Fibroblast of the conjunctiva (primary cell): ENCODE data around the gene ZNF335.
A peak's percentile ranks its signal among the peaks of the same experiment; 100 is the strongest.

Source experiments
- DNase-seq: peaks from one replicate; pipeline ENCODE4 v3.0.0-alpha.2; 2010; ENCODE audit warnings: low read depth

ZNF335 gene, protein sequence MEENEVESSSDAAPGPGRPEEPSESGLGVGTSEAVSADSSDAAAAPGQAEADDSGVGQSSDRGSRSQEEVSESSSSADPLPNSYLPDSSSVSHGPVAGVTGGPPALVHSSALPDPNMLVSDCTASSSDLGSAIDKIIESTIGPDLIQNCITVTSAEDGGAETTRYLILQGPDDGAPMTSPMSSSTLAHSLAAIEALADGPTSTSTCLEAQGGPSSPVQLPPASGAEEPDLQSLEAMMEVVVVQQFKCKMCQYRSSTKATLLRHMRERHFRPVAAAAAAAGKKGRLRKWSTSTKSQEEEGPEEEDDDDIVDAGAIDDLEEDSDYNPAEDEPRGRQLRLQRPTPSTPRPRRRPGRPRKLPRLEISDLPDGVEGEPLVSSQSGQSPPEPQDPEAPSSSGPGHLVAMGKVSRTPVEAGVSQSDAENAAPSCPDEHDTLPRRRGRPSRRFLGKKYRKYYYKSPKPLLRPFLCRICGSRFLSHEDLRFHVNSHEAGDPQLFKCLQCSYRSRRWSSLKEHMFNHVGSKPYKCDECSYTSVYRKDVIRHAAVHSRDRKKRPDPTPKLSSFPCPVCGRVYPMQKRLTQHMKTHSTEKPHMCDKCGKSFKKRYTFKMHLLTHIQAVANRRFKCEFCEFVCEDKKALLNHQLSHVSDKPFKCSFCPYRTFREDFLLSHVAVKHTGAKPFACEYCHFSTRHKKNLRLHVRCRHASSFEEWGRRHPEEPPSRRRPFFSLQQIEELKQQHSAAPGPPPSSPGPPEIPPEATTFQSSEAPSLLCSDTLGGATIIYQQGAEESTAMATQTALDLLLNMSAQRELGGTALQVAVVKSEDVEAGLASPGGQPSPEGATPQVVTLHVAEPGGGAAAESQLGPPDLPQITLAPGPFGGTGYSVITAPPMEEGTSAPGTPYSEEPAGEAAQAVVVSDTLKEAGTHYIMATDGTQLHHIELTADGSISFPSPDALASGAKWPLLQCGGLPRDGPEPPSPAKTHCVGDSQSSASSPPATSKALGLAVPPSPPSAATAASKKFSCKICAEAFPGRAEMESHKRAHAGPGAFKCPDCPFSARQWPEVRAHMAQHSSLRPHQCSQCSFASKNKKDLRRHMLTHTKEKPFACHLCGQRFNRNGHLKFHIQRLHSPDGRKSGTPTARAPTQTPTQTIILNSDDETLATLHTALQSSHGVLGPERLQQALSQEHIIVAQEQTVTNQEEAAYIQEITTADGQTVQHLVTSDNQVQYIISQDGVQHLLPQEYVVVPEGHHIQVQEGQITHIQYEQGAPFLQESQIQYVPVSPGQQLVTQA (N-terminal part only)

DNA sequence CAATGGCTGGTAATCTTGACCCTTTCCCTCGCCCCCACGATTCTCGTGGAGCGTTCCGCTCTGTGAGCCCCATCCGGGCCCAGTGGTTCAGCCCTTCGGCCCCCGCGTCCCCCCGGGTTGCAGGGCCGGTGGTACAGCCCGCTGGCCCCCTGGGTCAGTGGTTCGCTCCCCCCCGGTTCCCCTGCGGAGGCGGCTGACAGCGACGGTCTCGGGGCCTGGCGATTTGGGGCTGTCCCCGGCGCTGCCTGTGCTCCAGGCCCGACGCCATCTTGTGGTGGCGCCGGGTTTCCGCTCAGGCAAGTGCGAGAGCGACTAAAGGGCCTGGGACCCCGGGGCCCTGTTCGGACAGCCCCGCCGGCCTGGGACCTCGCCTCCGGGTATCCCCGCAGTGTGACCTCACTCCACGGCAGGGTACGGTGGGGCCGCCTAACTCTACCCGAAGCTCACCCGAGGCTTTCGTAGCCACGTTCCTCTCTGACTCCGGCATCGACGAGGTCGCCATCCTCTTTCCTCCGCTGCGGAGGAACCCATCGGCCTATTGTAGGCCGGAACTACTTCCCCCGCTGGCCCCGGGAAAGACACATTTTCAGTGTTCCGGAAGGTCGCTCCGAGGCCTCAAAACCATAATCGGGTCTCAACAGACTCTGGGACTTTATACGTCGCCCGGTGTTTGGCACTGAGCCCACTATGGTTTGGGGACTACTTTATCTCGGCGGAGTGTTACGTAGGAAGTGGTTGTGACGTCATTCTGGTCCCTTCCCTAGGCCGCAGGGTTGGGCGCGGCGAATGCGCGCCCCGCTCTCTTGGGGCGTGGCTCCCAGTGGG lies at the start of gene ZNF335:
Gene ZNF335, minus strand, starts transcription at position 529 of the 825 bp plus-strand sequence. CDS start 793 bp downstream, outside the sequence.
- DNase-seq = peak; percentile 92

DNA sequence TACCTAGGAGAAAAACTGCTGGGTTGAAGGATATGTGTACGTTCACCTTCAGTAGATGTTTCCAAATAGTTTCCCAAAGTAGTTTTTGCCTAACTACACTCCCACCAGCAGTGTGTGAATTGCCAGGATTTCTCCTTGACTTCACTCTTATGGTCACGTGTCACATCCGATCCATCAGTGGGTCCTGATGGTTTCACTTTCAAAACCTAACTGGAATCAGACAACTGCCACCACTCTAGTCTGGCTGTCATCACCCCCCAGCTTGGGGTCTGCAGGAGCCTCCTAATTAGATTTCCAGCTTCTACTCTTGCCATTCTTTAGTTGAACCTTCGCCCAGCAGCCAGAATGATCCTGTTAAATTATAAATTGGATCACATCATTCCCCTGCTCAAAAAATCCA lies 48.6 kb upstream of the ZNF335 start:
- DNase-seq = no peak

DNA sequence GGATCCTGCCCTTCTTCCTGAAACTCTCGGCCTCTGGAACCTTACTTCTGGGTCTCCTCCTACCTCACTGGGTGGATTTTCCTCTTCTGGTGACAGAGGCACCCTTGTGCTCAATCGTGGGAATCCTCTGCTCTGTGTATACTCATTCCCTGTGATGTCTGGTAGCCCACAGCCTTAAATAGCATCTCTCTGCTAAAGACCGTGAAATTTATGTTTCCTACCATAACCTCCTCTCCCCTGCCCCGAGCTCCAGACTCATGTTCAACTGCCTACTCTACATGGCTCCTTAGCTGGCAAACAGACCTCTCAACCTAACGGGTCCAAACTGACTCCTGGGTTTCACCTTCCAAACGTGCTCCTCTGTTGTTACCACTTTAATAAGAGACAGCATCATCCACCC lies 46.6 kb upstream of the ZNF335 start:
- DNase-seq = no peak

DNA sequence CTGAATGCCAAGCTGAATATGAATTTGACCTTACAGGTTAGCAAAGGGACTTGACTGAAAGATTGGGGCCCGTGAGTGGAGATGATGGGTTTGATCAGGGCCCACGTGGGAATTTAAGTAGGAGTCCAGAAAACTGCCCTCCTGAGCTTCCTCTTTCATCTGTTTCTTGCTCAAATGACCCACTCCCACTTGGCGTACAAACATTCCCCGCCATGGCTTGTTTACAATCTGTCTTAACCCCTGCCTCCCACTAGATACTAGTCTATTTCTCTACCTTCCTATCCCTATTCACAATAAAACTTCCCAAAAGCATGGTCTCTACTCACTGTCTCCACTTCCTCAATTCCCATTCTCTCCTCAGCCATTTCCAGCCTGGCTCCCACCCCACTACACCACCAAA lies 46.1 kb upstream of the ZNF335 start:
- no peak for DNase-seq

DNA sequence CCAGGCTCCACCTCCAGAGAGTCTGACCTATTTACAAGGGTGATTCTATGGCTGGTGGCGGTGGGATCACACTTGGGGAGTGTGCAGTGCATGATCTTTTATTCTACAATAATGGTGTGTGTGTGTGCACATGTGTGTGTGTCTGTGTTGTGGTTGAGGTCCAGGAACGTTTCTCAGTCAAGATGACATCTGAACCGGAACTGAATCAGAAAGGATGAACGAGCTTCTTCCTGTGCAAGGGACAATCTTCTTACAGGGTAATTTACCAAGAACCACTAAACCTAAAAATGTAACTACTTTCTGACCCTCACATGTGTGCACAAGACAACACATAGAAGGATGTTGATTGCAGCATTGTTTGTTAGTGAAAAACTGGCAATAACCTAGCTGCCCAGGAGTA lies 45.3 kb upstream of the ZNF335 start:
- no peak for DNase-seq

DNA sequence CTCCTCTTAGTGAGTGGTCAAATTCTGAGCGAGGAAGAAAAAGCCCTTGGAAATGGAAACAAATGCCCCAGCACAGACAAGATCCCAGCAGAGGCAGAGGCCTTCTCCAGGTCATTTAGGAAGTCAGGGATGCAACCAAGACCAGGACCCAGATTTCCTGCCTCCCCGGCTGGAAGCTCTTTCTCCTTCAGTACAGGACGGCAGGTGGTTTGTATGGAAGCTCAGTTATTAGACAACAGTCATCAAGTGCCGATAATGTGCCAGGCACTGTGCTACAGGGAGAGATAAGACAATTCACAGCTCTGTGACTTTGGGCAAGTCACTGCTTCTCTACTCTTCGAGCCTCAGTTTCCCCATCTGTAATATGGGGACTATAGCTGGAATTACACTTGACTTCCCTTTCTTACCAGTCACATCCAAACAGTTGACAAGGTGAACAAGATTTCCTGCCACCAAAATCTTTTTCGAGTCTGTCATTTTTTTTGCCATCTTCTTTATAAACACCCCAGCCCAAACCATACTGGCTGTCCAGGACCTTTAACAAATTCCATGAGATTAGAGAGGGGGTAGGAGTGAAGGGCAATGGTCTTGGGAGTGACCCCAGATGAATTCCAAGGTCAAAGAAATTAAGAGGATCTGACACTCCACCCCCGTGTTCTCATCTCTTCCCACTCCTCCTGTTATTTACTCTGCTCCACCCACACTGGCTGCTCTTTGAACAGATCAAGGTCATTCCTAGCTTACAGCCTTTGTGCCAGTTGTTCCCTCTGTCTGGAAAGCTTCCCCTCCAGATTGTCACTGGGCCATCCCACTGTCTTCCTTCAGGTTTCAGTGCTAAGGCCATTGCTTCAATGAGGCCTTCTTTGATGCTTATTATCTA lies 42.8 kb upstream of the ZNF335 start:
- no peak for DNase-seq

DNA sequence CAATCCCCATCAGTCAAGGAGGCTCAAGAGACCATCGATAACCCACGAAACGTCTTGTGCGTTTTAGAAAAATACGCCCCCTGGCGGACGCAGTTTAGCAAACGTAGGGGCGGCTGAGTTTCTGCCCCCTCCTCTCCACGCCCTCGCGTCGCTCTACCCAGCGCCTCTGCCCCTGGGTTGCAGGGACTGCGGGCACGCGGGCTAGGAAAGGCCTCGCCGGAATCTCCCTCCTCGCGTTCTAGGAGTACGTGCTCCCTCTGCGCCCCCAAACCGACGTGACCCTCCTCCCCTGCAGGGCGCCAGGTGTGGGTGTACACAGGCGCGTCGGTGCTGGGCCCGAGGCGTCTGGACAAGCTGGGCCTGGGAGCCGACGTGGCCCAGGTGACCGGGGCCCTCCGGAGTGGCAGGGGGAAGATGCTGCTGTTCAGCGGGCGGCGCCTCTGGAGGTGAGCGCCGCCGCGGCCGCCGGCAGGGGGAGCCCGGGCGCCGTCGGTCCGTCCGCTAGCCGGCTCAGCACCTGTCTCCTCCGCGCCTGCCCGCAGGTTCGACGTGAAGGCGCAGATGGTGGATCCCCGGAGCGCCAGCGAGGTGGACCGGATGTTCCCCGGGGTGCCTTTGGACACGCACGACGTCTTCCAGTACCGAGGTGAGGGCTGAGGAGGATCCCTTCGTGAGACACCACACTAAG lies 42.0 kb upstream of the ZNF335 start:
- DNase-seq = peak; percentile 4

DNA sequence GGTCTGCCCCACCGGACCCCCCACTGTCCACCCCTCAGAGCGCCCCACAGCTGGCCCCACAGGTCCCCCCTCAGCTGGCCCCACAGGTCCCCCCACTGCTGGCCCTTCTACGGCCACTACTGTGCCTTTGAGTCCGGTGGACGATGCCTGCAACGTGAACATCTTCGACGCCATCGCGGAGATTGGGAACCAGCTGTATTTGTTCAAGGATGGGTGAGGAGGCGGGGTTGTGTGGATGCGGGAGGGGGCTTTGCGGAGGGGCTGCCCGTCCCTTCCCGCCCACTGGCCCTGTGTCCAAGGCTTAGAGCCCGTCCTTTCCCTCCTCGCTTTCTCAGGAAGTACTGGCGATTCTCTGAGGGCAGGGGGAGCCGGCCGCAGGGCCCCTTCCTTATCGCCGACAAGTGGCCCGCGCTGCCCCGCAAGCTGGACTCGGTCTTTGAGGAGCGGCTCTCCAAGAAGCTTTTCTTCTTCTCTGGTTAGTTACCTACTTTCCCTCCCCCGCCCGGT lies 41.4 kb upstream of the ZNF335 start:
- DNase-seq = no peak

DNA sequence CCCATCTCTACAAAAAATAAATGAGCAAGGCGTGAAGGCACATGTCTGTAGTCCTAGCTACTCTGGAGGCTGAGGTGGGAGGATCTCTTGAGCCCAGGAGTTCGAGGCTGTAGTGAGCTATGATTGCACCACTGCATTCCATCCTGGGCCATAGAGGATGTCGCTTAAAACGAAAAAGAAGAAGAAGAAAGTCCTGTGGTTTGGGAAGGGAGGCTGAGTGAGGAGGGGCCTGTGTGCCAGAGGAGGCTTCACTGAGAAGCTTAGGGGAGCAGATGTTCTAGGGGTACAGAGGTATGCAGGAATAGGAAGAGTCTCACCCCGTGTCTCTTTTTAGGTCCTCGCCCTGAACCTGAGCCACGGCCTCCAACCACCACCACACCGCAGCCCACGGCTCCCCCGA lies 40.9 kb upstream of the ZNF335 start:
- no peak for DNase-seq

DNA sequence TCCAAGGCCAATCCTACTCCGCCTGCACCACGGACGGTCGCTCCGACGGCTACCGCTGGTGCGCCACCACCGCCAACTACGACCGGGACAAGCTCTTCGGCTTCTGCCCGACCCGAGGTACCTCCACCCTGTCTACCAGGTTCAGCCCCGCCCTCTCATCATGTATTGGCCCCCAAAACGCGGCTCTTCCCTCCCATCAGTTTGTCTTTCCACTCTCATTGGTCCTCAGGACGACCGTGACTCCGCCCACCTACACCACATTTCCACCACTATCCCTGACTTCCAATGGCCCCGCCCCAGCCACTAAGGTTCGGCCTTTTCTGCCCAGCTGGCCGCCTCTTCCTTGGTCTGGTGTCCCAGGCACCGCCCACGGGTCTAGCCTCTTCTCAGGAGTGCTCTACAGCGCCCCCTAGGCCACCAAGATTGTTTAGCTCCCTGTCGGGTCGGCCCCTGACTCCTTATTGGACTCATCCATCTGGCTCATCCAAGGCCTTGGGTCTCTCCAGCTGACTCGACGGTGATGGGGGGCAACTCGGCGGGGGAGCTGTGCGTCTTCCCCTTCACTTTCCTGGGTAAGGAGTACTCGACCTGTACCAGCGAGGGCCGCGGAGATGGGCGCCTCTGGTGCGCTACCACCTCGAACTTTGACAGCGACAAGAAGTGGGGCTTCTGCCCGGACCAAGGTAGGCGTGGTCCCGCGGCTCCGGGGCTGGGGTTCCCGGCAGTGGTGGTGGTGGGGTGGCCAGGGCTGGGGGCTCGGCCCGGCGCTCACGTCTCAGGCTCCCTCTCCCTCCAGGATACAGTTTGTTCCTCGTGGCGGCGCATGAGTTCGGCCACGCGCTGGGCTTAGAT lies 39.9 kb upstream of the ZNF335 start:
- DNase-seq = no peak

DNA sequence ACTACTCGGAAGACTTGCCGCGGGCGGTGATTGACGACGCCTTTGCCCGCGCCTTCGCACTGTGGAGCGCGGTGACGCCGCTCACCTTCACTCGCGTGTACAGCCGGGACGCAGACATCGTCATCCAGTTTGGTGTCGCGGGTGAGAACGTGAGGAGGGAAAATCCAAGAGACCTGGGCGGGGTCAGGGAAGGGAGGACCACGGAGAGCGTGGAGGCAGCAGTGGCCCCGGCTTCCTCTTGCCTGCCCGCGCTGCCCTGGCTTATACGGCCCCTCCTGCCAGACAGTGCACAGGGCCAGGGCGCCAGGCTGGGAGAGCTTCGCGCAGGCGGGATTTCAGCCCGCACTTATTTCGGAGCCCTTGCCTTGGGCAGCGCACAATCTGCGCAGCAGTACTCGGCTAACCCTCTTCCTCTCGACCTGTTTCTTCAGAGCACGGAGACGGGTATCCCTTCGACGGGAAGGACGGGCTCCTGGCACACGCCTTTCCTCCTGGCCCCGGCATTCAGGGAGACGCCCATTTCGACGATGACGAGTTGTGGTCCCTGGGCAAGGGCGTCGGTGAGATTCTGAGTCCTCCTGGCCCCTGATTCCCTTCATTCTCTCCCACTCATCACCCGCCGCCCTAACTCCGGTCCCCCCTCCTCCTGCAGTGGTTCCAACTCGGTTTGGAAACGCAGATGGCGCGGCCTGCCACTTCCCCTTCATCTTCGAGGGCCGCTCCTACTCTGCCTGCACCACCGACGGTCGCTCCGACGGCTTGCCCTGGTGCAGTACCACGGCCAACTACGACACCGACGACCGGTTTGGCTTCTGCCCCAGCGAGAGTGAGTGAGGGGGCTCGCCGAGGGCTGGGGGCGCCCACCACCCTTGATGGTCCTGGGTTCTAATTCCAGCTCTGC lies 38.7 kb upstream of the ZNF335 start:
- no peak for DNase-seq

DNA sequence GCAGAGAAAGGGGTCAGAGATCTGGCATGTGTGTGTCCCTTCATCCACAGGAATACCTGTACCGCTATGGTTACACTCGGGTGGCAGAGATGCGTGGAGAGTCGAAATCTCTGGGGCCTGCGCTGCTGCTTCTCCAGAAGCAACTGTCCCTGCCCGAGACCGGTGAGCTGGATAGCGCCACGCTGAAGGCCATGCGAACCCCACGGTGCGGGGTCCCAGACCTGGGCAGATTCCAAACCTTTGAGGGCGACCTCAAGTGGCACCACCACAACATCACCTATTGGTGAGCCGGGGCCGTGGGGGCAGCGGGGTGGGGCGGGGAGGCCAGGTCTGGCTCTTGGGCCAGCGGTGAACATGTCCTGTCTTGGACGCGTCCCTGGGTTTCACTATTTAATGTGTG lies 37.8 kb upstream of the ZNF335 start:
- DNase-seq = no peak

DNA sequence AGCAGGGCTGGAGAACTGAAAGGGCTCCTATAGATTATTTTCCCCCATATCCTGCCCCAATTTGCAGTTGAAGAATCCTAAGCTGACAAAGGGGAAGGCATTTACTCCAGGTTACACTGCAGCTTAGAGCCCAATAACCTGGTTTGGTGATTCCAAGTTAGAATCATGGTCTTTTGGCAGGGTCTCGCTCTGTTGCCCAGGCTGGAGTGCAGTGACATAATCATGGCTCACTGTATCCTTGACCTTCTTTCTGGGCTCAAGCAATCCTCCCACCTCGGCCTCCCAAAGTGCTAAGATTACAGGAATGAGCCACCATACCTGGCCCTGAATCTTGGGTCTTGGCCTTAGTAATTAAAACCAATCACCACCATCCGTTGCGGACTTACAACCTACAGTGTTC lies 35.7 kb upstream of the ZNF335 start:
- no peak for DNase-seq

DNA sequence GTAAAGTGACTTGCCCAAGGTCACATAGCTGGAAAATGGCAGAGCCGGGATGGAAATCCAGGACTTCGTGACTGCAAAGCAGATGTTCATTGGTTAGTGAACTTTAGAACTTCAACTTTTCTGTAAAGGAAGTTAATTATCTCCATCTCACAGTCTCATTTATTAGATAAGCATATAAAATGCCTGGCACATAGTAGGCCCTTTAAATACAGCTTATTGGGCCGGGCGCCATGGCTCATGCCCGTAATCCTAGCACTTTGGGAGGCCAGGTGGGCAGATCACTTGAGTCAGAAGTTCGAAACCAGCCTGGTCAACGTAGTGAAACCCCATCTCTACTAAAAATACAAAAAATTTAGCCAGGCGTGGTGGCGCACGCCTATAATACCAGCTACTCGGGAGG lies 35.0 kb upstream of the ZNF335 start:
- DNase-seq = no peak

DNA sequence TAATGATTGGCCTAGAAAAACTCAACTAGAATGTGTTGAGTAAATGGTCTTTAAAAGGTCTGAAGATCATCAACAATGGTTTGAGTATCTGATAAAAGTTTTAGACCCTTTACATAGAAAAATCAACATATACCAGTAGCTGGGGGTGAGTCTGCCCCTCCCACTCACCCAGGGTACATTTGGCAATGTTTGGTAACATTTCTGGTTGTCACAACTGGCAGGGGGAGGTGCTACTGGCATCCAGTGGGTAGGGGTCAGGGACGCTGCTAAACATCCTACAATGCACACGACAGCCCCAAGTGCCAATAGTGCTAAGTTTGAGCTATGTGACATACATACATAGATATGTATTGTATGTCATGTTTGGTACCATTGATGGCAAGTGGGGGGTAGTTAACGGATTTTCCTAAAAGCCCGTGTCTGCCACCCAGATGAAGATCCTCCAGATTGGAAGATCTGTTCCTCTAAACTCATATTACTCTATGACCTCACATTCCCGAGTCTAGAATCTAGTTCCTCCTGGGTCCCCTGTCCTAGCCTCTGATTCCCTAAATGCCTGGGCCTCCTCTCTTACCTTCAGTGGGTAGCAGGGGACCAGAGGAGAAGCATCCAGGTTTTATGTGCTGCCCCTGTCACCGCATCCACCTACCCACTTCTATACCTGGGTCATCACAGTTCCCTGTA lies 34.2 kb upstream of the ZNF335 start:
- no peak for DNase-seq

DNA sequence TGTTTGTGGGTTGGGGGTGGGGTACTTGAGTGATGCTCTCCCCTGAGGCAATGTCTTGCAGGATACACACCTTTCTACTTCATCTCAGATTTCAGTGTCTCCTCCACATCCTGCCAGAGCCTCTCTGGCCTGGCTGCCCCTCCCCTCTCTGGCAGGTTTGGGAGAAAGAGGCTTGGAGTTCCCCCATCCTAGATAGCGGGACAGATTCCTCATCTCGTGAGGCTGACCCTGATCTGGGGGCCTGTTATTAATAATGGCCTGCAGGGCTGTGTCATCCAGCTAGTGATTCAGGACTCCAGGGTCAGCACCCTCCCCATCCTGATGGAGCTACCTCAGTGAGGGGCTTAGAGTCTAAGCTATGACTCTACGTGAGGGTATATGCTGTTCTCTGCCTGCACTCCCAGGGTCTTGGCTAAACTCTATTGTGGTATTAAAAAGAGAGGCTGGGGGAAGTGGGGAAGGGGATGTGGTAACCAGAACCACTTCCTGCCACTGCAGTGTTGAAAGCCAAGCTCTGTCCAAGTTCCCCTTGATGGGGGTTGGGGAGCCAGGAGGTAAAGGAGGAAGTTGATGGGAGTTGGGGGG lies 33.0 kb upstream of the ZNF335 start:
- DNase-seq = no peak

DNA sequence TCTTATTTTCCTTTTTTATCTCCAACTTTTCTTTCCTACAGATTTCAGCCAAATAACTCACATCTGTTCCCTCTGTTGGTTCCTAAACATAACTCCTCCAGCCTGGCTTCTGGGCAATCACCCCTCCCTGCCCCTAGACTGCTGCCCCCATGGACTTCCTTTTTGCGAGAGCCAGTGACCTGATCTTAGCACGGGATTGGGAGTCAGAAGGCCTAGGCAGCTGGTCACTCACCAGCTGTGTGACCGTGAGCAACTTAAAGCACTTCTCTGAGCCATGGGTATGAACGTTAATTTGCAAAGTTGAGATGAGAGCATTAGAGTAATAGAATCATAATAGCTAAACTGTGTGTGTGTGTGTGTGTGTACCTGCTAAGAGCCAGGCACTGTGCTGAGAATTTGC lies 32.2 kb upstream of the ZNF335 start:
- DNase-seq = no peak
